HFF-Myc (cell line): ENCODE results near the gene SYNE1.

Experiments
- DNase-seq: peaks from one replicate; pipeline ENCODE4 v3.0.0-alpha.2; 2011; ENCODE audit warnings: low read depth; ENCODE audit errors: extremely low read depth
- H3K4me3 ChIP-seq: replicated peaks from 2 replicates; pipeline ENCODE4 v1.5.1; 2011; ENCODE audit warnings: low read depth, mild to moderate bottlenecking, control low read depth, low read length
- CTCF ChIP-seq: IDR thresholded peaks from 2 replicates; pipeline ENCODE4 v1.5.1; 2012; ENCODE audit warnings: mild to moderate bottlenecking, low read depth, low read length, control low read depth; ENCODE audit errors: missing control alignments

The SYNE1 gene

GRCh38 chr6:152598901-152599537, 38.1 kb downstream of the SYNE1 start:
- H3K4me3 ChIP-seq: no peak overlapping the region
- TF ChIP-seq CTCF: no peak
- DNase-seq: no peak

DNA sequence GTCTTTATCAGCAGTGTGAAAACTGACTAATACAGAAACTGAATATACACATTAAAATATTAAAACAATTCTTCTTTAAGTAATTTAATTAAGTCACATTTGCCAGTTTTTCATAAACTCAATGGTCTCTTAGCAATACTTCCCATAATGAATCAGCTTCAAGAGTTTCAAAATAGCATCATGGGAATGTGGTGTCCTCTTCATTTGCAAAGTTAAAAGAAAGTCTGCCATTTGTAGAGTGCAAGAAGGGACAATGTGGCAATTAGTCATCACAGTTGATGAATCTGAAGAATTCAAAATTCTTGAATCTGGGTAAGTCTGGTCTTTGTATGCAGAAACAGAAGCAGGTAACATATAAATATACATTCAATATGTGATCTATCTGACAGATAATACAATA, 38.7 kb downstream of the SYNE1 start:
- no peak for DNase-seq
- no peak for TF ChIP-seq CTCF
- H3K4me3 ChIP-seq: no peak overlapping the region

- no peak for DNase-seq
- TF ChIP-seq CTCF: no peak
- H3K4me3 ChIP-seq: no peak overlapping the region
Observed at GRCh38 chr6:152596726-152597125, 40.4 kb downstream of the SYNE1 start.

DNA sequence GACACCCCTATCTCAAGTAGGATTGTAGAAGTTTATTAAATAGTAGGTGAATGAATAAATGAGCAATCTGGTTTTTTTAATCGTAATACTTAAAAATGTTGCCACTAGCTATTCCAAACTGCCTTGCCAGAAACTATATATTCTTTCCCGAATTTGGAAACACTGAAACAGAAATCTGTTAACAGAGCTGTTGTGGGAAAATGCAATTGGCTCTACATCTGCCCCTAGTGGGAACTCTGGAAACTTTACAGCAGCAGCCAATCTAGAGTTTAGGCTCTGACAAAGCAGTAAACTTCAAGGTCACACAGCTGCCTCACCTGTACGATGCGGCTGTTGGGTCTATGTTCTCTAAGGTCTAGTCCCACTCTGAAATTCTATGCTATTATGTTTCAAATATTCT, 41.7 kb downstream of the SYNE1 start:
- H3K4me3 ChIP-seq: no peak overlapping the region
- DNase-seq: no peak
- peak; percentile 36 for TF ChIP-seq CTCF

- no peak overlapping the region for H3K4me3 ChIP-seq
- DNase-seq: no peak
- TF ChIP-seq CTCF: no peak
Observed at GRCh38 chr6:152594701-152595100, 42.5 kb downstream of the SYNE1 start.

DNA sequence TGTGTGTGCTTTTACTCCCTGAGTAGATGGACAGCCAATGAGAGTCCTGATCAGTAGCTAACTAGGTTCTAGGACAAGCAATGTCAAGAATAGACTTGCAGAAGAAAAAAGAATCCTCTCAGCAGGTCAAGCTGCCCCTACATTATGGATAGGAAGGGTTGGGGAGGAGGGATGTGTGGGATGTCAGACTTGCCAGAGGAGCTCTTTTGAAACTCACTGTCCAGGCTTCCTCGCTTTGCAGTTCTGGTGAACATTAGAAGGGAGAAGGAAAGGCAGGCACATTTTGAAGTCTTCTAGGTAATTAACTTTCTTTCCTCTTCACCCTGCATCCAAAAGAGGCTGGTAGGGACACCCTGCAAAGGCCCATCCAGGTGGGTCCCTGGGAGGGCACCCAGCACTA, 48.7 kb downstream of the SYNE1 start:
- no peak for TF ChIP-seq CTCF
- H3K4me3 ChIP-seq: no peak overlapping the region
- DNase-seq: no peak

- no peak for DNase-seq
- no peak overlapping the region for H3K4me3 ChIP-seq
- no peak for TF ChIP-seq CTCF
Observed at GRCh38 chr6:152587473-152587872, 49.7 kb downstream of the SYNE1 start.
